Stimulated activated CD4-positive, alpha-beta T cell treated with anti-CD3 and anti-CD28 coated beads, Interleukin-12 subunit alpha, Interleukin-12 subunit beta, amount 100 ng/mL, for 48 hours (primary cell): ENCODE results near the gene DHRS1.
"Not testable (repeated sequence)": the region's sequence is repeated elsewhere in the genome, so short reads cannot be mapped to it uniquely, and the experiment has no call there.

Experiments
- DNase-seq, 3 donors: peaks; one replicate each; pipeline ENCODE4 v3.0.0-alpha.2; 2020; ENCODE audit warnings: low read depth in 2 of 3, low spot score in 1 of 3

DHRS1 gene

DNA sequence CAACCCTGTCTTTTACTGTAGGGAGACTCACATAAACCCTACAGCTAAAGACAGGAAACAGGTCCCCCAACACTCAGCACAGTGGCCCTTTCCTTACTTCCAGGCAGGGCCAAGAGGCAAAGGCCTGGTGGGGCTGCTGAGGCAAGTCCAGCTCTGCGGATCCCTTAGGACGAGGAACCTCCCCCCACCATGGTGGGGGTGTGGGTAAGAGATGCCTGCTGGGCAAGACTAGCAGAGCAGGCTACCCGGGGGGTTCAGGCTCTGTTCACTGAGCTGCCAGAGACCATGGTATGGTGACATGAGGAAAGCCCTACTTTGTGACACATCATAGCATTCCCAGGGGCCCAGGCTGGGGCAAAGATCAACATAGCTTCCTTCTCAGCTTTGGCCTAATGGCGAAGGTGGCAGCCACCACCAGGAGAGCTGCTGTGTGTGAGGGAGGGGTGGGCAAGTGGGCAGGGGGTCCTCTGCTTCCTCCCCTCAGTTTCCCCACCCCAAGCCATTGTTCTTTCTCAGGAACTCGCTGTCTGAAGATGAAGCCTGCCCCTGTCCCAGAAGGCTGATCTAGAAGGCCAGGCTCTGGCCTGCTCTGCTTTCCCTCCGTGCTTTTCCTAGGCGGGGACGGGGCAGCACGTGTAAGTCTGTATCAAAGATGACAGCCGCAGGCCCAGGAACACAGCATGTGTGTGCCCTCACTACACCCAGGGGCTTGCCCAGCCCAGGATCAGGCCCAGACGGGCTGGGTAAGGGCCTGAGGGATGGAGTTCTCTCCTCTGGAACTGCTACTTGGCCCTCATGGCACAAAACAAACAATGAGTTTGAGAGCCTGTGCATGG lies 47.1 kb downstream of the DHRS1 start:
- DNase-seq, result no peak

DNA sequence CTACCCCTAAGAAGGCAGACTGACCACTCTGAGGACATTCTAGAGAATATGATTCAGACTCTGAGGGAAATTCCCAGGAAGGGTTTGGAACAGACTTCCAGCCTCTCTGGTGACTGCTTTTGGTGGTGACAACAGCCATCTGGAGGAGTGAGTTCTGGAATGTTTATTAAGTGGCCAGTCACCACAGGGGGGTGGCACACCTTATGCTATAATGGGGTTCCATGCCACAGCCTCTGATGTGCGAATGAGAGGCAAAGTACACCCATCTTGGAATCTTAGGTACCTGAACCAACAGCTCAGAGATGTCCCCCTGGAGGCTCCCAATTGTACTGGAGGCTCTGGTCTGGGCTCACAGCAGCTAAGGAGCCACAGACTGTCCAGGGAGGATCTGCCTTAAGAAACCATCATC lies 47.7 kb downstream of the DHRS1 start:
- no peak for DNase-seq

DNA sequence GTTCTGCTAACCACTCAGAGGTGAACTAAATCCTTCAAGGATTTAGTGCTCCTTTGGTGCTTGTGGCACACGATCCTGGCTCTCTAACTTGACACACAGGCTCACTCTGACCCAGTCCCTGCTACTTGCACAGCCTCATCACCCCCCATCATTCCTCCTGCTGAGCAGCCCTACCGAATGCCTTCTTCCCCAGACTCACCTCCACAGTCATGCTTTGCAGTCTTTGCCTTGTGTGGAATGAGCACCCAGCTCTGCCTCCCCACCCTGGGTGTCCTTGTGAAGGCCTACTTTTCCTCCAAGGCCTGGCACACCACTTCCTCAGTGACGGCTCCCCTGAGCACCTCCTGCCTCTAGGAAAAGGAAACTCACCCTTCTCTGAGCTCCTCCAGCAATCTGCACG lies 49.2 kb downstream of the DHRS1 start:
- no peak for DNase-seq

DNA sequence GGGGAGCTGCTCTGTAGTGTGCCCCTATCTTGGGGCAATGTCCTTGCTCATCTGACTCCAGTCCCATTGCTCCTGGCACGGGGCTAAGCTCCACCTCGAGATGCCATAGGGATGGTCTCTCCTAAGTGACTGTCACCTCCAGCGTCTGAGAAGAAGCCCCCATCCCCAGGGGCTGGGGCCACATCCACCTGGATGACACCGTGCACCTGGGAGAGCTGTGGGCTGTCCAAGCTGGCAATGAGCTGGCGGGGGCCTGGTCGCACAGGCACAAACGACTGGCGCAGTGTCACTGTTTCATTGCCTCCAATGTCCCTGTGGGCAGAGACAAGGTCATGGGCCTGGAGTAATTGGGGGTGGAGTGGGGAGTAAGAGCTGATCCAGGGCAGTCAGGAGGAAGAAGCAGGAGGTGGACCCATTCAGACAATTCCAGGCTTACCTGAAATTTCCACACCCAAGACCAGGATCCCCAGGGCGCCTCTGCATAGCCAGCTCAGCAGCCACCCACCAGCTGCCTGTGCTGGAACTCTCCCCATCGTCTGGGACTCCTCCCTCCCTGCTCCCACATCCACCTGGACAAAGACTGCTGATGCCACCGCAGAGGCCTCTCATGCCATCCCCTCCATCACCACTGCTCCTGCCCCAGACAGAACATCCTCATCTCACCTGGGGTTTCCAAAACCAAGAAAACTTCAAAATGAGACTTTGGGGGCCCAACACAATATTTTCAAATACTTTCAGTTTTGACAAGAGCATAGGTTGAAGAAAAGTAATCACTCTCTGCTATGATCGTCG lies 50.2 kb downstream of the DHRS1 start:
- DNase-seq, result no peak

DNA sequence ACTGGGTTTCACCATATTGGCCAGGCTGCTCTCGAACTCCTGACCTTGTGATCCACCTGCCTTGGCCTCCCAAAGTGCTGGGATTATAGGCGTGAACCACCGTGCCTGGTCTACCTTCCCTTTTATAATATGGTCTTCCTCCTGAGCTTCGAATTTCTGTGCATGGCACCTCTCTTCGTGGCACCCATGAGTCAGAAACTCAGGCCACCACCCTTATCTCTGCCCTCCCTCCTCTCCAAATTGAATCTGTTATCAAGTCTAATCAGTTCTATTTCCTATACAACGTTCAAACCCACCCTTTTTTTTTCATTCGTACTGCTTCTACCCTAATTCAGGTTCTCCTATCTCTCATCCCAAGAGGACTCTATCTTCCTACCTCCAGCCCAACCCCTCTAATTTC lies 52.2 kb downstream of the DHRS1 start:
- no peak for DNase-seq

DNA sequence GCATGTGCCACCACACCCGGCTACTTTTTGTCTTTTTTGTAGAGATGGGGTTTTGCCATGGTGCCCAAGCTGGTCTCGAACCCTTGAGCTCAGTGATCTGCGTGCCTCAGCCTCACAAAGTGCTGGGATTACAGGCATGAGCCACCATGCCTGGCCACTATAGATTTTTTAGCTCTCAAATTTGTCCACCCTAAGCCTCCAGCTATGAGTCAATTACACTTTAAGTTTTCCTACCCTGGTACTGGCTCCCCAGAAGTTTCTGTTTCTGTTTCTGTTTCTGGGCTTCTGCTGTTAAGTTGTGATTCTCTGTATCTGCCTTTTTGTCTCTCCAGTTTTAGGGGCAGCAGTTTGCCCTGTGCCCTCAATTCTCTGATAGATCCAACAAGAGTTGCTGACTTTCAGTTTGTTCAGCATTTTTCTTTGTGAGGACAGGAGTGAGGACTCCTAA lies 52.8 kb downstream of the DHRS1 start:
- peak in 1 of 3 donors; percentile 21 for DNase-seq

DNA sequence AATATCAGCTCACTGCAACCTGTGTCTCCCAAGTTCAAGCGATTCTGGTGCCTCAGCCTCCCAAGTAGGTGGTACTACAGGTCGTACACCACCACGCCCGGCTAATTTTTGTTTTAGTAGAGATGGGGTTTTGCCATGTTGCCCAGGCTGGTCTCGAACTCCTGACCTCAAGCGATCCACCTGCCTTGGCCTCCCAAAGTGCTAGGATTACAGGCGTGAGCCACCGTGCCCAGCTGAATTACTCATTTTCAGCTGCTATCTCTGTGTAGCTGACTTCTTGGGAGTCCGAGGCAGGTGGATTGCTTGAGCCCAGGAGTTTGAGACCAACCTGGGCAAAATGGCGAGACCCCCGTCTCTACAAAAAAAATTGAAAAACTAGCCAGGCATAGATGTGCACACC lies 54.2 kb downstream of the DHRS1 start:
- DNase-seq, result not testable (repeated sequence)

DNA sequence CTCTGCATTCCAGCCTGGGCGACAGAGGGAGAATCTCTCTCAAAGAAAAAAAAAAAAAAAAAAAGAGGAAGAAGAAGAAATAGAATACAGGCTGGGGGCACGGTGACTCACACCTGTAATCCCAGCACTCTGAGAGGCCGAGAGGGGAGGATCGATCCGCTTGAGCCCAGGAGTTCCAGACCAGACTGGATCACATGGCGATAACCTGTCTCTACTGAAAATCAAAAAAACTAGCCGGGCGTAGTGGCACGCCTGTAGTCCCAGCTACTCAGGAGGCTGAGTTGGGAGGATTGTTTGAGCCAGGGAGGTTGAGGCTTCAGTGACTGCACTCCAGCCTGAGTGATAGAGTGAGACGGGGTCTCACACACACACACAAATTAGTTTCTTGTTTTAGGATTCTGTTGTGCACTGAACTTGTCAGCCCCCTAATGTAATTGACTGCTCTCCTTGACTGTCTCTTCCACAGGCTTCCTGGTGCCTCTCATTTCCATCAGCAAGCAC lies 56.2 kb downstream of the DHRS1 start:
- DNase-seq, result no peak

DNA sequence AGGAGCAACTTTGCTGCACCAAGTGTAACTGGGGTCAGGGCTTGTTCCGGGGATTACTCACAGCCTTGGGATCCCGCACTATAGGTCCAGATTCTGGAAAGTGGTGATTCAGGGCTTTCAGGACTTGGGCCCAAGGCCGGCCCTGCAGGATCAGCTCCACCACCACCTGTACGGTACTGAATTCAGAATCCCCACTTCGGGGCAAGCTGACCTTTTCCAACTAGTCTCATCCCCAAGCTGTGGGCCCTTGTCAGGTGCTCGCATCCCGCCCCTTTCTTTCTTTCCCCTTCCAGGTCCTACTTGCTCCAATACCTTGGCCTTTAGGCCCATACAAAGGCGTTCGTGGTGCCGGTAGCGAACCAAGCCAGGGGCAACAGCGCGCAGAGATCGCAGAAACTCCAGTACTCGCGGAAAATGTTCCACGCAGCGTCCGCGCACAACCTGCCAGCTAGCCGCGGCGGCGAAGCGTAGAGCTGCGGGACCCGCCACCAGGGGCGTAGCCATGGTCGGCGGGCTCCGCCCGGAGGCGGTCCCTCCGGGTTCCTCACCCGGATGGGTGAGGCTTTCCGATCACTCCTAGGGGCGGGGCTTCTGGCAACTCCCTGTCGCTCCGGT lies 57.6 kb downstream of the DHRS1 start:
- DNase-seq, result peak; percentile 87 to 95 (median 88)
